ENCODE results near the gene CTIF. TPM values are rescaled to one million over a fixed set of nuclear protein-coding genes. Genes with fewer than 3 reads are reported as not detected.

Gene CTIF
- total RNA-seq, 1 experiment from 2014 or later = 3.5 TPM

DNA sequence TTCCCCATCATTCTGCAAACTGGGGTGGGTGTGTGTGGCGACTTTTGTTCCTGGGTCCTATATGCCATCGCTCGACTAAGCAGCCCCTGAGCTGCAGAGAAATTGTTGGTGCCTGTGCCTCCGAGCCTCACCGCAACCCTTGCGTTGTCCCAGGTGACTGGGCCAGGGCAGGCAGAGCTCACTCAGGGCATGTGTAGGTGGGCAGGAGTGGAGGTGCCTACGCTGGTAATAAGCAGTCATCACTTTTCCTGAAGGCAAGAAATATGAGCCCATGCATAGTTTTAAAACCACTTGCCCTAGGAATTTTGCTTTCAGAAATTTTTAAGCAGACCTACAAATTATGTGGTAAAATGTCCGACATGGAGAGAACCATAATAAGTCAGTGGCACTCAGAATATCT, 214.1 kb downstream of the CTIF start:
- no peak for DNase-seq (ENCODE audit: low read depth)

DNA sequence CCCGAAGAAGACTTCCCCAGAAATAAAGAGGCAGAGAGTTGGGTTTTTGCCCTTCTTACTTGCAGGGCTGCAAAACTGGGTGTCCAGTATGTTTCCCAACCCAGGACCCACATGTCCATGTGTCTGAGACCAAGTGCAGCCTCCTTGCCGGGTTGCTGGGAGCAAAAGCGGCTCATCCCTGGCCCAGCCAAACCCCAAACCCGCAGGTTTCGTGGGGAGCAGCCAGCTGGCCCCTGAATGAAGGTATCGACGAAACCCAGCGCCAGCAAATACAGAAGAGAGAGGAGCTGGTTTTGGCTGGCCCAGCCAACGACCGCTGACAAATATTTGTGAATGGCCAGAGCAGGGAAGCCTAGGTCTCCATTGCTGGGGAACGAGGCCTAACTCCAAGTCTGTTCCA, 214.9 kb downstream of the CTIF start:
- DNase-seq (ENCODE audit: low read depth) = no peak

DNA sequence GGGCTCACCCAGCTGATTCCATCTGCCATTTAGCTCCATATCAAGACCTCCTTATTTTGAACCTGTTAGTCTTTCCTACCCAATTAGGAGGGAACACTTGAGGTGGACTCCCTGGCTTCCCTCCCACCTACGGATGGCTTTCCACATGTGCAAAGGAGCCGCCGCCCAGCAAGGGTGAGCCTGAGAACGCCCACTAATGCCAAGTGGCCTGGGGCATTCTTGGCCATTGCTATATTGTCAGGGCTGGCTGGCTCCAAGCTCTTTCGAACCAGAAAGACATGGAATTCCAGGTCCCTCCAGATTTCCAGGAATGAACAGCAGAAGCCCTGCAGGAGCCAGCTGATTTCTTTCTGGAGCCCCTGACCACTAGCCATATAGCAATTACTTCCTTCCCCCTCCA, 215.7 kb downstream of the CTIF start:
- DNase-seq (ENCODE audit: low read depth) = peak; percentile 68

DNA sequence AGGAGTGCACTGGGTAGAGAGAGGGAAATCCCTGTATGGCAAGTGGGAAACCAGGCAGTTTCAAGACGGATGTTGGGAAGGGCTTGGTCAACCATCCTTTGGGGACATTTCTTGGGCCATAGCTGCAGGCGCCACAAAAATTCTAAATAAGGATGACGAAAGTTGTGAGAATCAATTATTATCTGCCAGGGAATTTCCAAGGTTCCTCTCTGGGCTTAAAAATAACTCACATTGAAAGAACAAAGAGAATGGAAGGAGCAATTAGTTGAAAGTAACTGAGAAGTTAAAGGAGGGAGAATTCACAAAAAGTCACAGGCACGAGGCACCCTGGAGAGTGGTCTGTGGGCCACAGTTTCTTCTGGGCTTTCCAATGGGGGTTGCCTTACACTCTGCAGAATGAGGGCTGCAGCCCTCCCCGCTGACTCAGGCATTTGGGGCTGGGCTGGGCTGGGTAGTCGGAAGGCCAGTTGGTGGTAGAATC, 216.2 kb downstream of the CTIF start:
- DNase-seq (ENCODE audit: low read depth) = peak; percentile 59

DNA sequence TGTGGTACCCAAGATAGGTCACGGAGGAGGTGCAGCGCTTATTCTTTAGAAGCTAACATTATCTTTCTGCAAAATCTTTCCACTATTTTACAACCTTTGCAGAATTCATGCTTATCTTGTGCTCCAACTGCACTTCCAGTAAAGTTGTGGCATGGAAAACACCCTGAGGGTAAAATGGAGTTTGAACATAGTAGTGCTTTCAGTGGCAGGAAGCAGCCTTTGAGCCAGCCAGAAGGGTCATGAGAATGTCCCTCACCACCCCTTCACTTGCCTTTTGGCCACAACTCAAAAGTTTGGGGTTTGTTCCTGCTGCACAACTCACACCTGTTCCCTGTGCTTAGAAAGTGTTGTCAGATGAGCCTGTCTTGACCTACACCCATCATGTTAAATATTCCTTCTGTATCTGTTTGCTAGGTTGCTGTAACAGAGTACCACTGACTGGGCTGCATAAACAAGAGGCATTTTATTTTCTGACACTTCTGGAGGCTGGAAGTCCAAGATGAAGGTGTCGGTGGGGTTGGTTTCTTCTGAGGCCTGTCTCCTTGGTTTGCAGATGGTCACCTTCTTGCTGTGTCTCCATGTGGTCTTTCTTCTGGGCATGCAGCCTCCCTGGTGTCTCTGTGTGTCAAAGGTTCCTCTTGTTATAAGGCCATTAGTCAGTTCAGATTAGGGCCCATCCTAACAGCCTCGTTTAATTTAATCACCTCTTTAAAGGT, 217.8 kb downstream of the CTIF start:
- DNase-seq (ENCODE audit: low read depth) = peak; percentile 89

DNA sequence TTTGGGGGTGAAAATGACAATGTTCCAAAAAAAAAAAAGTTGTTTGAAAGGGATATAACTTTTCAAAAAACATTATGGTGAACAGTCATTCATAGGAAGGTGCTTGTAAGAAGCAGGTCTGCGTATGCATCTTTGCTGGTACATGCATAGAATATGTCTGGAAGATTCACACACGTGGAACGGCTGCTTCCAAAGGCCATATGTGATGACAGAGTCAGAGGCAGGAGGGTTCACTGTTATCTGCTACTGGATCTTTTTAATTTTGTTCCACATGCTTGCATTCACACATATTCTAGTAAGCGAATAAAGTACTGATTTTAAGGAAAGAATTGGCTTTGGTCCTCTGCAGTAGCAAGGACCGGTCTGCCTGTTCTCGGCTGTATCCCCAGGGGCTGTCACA, 218.5 kb downstream of the CTIF start:
- no peak for DNase-seq (ENCODE audit: low read depth)

DNA sequence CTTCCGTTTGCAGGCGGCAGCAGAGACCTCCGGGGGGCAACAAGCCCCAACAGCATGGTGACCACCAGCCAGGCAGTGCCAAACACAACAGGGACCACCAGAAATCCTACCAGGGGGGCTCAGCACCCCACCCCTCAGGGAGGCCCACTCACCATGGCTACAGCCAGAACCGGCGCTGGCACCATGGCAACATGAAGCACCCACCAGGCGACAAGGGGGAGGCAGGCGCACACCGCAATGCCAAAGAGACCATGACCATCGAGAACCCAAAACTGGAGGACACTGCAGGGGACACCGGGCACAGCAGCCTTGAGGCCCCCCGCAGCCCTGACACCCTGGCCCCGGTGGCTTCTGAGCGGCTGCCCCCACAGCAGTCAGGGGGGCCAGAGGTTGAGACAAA, 219.1 kb downstream of the CTIF start:
- no peak for DNase-seq (ENCODE audit: low read depth)

DNA sequence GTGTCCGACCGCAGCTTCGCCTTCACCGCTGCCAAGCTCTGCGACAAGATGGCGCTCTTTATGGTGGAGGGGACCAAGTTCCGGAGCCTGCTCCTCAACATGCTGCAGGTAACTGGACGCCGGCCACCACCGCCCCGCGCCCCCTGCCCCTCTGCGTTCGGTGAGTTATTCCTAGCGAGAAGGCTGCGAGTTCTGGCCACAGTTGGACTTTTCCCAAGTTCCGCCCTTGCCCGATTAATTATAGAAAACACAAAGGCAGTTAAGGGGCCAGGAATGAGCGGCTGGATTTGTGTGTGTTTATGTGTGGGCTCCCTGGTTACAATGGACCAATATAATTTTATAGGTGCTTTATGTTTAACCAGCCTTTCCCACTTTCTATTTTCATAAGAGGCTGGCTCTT, 222.8 kb downstream of the CTIF start:
- DNase-seq (ENCODE audit: low read depth) = no peak

DNA sequence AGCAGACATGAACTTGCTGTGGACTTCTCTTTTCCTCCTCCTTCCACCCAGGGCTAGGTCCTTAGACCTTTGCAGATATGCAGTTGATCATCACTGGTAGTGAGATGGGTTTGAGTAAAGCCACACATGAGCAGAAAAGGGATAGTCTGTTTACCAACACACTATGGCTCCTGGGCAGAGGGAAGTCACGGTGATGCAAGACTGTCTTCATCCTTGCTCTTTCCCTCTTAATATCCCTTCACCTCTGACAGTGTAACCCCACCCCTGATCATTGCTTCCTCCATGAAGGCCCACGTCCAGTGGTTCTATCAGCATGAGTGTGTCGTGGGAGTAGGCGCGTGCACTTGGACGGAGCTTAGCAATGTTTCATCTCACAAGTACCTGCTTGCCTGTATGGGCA, 223.2 kb downstream of the CTIF start:
- DNase-seq (ENCODE audit: low read depth) = no peak

DNA sequence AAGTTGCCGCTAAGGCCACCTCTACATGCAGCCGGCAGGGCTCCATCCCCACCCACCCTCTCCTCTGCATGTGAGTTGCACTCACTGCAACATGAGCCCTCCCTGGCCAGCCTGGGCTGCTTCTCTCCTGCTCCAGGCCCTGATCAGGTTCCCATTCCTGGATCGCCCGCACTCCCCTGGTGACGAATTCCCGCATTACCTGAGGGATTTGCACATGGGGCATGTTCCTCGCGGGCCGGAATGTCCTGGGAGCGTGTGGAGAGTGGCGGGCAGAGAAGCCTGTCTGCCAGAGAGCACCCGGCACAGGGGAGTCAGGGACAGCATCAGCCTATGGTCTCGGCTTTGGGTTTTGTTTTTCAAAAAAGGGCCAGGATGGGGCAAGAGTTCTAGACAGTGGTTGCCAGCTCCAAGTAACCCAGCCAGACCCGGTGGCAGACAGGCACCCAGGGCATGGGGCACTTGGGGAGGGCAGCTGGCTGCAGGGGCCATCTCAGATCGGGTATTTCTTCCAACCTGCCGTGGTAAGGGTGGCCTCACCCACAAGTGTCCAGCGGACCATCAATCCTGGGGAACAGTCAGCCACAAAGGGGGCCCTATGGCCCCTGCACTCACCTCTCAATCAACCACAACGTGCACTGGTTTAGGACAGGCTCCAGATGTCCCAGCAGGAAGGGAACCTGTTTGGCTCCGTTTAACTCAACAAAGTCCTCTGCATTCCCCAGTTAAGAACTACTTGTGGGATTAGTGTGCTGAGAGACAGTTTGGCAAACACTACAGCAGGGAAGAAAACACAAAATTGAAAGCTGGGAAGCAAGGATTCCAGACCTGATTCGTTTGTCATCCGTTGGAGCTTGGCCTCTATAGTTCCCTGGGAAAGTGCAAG, 224.2 kb downstream of the CTIF start:
- DNase-seq (ENCODE audit: low read depth) = no peak

DNA sequence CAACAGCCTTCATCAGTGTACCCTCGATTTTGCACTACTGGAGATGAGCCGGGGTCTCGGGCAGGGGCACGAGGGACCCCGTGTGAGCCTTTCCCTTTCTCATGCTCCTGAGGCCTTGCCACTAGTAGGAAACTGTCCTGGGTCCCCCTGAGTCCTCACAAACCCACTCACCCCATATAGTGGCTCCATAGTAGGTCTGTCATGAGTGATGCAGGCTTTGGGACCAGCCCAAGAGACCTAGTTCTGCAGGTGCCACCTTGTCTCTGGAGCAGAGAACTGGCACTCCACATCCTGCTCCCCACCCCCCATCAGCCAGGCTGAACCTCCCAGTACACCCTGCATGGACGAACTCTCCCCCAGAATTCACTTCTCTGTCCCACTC, 224.9 kb downstream of the CTIF start:
- DNase-seq (ENCODE audit: low read depth) = no peak

DNA sequence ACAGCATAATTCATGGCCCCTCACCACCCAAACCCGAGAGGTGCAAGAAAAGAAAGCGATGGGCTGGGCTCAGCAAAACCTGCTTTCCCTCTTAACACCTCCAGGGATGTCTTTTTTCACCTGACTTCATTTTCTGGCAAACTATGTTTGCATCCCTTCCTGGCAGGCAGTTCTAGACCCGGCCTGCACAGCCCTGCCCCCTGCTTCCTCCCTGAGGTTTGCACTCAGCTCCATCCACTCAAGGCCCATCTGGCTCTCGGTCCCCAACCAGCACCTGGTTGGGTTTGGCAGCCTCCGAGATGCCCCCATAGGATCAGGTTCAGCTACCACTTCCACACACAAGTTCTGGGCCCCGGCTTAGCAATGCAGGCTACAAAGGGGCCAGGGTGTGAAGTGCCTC, 226.2 kb downstream of the CTIF start:
- no peak for DNase-seq (ENCODE audit: low read depth)

DNA sequence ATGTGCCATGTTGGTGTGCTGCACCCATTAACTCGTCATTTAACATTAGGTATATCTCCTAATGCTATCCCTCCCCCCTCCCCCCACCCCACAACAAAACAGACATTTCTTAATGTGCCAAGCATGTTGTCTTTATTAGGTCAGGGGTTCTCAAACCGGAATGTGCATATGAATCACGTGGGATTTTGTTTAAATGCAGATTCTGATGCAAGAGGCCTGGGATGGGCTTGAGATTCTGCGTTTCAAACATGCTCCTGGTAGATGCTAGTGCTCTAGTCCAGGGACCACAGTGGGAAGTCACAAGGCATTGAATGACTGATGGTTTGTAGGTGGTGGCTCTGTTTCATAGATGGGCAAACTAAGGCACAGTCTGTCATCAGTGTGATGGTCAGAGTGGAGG, 227.2 kb downstream of the CTIF start:
- no peak for DNase-seq (ENCODE audit: low read depth)

DNA sequence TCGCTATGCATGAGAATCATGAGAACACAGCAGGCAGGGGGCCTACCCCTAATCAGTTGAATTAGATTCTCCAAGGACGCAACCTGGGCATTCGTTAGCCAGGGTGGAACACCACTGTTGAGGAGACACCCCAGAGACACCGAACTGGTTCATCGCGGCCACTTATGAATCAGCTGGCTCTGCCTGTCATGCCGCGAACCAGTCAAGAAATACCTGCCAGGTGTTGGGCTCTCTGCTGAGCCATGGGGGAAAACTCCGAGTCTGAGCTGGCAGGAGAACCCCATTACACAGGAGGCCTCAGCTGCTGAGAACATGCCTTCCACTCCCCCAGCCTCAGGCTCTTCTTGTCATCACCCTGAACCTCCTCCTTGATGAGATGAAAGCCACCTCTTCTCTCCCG, 227.7 kb downstream of the CTIF start:
- DNase-seq (ENCODE audit: low read depth) = no peak

DNA sequence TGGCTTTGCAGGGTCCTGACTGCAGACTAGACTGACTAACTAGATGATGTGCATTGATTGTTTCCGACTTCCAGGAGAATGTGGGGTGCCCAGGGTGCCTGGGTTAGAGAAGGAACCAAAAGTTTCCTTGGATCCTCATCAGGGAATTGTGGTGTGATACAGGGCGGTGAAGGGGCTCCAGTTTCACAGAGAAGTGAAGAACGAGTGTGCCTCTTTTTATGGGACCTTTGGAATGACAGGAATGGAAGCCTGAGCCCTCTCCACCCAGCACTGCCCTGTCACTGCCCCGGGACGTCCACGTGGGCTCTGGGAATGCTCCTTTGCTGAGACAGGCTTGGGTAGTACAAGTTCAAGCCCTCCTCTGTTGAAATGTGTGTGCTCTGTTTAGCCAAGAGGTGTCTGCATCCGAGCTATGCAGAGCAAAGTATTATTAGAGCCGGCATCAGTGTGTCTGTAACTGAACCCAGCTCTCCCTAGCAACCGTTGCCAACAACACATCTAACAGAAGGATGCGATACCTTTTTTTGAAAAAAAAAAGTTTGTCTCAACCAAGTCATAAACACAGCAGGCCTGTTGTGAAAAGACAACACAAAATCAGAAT, 228.4 kb downstream of the CTIF start:
- DNase-seq (ENCODE audit: low read depth) = no peak

DNA sequence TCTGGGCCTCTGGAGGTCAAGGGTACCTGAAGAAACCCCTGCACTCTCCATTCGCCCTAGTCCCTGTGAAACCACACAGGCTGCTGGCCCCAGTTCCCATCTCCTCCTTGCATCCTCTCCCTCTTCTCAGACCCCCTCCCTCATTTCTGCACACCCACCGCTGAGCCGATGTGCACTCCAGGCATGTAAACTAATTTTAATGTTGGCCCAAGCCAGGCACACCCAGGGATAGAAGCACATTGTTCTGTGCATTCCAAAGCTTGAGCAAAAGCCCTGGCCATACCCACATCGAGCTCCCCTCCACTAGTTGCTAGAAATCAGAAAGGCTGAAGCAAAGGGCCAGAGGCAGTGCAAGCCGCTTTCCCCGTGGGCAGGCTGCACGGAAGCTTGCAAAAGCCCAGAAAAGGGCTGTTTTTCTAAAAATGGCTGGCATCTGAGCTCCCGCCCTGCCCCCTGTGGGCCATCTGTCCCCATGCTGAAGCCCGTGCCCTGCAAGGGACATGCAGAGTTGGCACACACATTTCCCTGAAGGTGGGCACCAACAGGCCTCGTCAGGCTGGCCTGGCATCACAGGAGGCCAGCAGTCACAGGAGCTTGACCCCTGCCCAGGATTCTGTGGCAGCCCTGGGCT, 230.3 kb downstream of the CTIF start:
- DNase-seq (ENCODE audit: low read depth) = no peak

DNA sequence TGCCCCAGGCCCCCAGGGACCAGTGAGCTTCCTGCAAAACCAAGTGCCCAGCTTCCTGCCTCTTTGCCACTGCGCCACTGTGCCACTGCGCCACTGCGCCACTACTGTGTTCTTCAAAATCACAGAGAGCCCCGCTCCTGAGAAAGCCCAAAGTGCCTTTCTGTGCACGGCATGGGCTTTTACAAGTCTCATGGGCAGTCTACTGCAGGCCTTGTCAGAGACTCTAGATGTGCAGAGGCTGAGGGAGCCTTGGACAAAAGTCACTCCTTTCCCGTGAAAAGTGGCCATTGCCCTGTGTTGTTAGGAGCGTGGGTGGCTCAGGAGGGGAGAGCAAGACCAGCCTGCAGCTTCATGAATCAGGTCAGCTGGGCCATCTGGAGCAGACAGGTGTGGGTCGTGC, 231.4 kb downstream of the CTIF start:
- no peak for DNase-seq (ENCODE audit: low read depth)

DNA sequence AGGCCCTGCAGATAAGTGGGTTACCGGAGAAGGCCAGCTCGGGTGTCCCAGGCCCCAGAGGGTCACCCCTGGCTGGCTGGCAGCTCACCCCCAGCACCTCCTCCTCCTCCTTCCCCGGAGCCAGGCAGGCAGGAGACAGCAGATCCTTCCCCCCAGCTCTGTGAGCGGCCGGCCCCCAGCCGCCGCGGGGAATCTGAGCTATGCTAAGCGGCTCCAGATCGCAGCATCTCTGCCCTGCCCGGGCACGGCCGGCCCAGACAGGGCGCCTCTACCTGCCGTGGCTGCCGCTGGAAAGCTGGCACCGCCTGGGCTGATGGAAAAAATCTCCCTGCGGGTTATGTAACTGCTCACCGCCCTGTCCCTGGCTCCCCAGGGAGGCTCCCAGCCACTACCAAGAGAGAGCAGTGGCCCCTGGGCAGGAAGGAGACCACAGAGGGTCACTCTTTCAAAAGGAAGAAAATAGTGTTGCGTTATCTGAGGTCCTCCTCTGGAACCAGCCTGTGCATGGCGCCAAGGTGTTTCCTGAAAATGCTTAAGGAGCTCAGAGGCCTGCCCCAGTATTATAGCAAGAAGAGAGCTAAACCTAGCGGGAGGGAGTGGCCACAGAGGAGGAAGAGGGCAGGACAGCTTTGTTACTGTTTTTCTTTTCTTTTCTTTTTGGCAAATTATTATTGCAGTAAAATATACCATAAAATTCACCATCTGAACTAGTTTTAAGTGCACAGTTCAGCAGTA, 233.0 kb downstream of the CTIF start:
- DNase-seq (ENCODE audit: low read depth) = no peak

DNA sequence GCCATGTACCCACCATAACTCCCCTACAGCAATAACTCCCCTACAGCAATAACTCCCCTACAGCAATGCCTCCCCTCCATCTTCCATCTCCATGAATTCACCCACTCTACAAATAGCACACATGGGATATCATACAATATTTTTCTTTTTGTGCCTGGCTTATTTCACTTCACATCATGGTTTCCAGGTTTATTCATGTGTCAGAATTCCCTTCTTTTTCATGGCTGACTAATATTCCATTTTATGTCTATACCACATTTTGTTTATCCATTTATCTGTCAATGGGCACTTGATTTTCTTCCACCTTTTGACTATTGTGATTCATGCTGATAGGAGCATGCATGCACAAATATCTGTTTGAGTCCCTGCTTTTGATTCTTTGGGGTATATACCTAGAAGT, 233.6 kb downstream of the CTIF start:
- DNase-seq (ENCODE audit: low read depth) = no peak

DNA sequence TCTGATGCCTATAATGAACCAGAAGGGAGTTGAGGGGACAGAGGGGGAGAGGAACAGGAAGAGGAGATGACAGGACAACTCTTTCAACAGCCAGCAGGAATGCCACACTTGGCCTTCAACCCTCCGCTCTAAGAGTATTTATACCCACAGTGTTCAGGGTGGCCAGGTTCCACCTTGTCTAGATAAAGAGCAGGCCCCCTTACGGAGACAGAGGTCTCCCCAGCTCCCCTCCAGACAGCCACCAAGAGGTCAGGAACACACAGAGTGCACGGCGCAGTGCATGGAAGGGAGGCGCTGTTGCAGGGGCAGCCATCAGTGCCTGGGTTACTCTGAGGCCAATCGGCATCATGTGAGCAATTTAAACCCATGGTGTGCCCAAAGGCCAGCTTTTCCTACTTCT, 235.0 kb downstream of the CTIF start:
- DNase-seq (ENCODE audit: low read depth) = no peak

DNA sequence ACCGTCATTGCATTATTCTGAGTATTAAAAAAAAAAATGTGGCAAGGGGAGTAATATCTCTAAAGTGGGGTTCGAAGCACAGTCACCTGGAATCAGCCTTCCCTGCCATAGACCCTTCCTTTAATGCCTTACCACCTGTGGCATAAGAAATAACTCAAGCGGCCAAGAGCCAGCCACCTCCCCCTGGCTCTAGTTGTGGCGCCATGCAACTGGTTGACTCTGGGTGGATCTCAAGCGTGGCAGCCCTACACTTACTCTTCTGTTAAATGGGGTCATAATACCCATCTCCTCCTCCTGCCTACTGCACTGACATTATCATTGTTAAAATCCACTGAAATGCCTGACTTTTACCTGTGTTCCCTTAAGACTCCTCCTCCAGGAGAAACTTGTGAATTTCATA, 236.1 kb downstream of the CTIF start:
- DNase-seq (ENCODE audit: low read depth) = no peak
